ENCODE data around the gene COX18. TPM values are rescaled to one million over a fixed set of nuclear protein-coding genes. Genes with fewer than 3 reads are reported as not detected.

The COX18 gene
- total RNA-seq, 2 experiments from 2014 or later, result 25.7 to 26.8 TPM

DNA sequence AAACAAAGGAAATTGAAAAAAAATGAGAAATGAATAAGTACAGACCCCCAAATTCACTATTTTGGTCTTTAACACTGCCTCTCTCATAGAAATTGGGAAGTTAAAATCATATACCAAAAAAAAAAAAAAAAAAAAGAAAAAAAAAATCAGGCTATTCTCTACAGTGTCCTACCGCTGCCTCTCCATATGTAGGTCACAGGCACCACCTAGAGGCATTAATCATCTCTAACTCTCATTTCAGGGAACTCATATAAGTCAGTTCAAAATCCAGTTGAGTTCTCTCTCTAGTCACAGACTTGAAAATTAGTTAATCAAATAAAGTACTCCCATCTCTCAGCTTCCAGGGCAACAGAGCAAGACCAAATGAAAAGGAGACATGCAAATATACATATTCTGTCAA is 47.9 kb downstream of the COX18 start:
- peaks cover 6% of the 10 kb centered on the region for H3K27me3 Mint-ChIP-seq
- POLR2A ChIA-PET, result no interaction called here
- TF ChIP-seq, protein P1, sequence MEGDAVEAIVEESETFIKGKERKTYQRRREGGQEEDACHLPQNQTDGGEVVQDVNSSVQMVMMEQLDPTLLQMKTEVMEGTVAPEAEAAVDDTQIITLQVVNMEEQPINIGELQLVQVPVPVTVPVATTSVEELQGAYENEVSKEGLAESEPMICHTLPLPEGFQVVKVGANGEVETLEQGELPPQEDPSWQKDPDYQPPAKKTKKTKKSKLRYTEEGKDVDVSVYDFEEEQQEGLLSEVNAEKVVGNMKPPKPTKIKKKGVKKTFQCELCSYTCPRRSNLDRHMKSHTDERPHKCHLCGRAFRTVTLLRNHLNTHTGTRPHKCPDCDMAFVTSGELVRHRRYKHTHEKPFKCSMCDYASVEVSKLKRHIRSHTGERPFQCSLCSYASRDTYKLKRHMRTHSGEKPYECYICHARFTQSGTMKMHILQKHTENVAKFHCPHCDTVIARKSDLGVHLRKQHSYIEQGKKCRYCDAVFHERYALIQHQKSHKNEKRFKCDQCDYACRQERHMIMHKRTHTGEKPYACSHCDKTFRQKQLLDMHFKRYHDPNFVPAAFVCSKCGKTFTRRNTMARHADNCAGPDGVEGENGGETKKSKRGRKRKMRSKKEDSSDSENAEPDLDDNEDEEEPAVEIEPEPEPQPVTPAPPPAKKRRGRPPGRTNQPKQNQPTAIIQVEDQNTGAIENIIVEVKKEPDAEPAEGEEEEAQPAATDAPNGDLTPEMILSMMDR (IDR thresholded peaks at IDR 0.05), result peak; percentile 22
- no peaks in the 10 kb centered on the region for H3K36me3 Mint-ChIP-seq (ENCODE audit: low read depth)
- CTCF ChIA-PET, result interaction anchor here (1.0 to 3.8 kb wide), 3 partner anchors 49 to 321 kb away, joined by 3 to 17 read pairs (median 3); no protein-coding TSS in a partner anchor
- DNase-seq, result peak; percentile 8
- intact Hi-C loops (cut with micrococcal nuclease), result loop anchor here (10.0 kb wide), 1 partner anchor 517 kb away; no protein-coding TSS in a partner anchor
- no peak overlapping the region for H3K27ac Mint-ChIP-seq
- peak; percentile 45 for ATAC-seq
- no peak overlapping the region for H3K4me3 Mint-ChIP-seq
- H3K9me3 Mint-ChIP-seq, result no peaks in the 10 kb centered on the region
- H3K4me1 Mint-ChIP-seq (ENCODE audit: low read depth), result no peaks in the 10 kb centered on the region

DNA sequence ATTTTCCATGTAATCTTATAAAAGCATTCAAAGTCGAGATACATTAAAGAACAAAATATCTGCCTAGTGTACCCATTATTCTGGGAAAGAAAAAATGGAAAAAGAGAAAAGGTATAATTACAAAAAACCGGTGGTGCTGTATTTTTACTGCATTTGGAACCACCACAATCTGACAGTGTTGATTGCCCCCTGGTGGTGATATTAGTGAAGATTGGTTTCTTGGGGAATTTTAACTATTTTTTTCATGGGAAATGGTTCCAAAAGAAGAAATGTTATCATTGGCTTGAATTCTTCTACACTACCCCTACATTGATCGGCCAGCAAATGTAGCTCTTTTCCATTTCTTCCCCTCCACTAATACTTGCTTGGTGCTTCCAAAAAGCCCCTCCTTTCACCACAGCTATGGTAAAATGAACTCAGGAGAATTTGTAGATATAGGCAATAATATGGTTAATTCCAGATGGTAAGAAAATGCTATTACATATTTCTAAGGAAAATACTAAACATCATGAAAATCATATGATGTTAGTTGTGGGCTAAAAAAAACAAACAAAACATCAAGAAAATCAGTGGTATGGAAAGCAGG is 50.0 kb downstream of the COX18 start:
- POLR2A ChIA-PET, result interaction anchor here (1.1 kb wide), 1 partner anchor 9 kb away, joined by 3 read pairs; no protein-coding TSS in a partner anchor
- H3K27me3 Mint-ChIP-seq, result peaks cover 5% of the 10 kb centered on the region
- no peak overlapping the region for H3K27ac Mint-ChIP-seq
- TF ChIP-seq, protein P1 (IDR thresholded peaks at IDR 0.05), result peak; percentile 87
- ATAC-seq (no peak), DNase-seq (peak; percentile 24)
- no peak overlapping the region for H3K4me3 Mint-ChIP-seq
- no peaks in the 10 kb centered on the region for H3K9me3 Mint-ChIP-seq
- CTCF ChIA-PET, result interaction anchor here (0.9 to 2.3 kb wide), 5 partner anchors 31 to 692 kb away, joined by 3 to 8 read pairs (median 4); no protein-coding TSS in a partner anchor
- intact Hi-C loops (cut with micrococcal nuclease), result loop anchor here (5.0 to 10.0 kb wide), 2 partner anchors 317 to 515 kb away; no protein-coding TSS in a partner anchor
- no peaks in the 10 kb centered on the region for H3K4me1 Mint-ChIP-seq (ENCODE audit: low read depth)
- no peaks in the 10 kb centered on the region for H3K36me3 Mint-ChIP-seq (ENCODE audit: low read depth)

DNA sequence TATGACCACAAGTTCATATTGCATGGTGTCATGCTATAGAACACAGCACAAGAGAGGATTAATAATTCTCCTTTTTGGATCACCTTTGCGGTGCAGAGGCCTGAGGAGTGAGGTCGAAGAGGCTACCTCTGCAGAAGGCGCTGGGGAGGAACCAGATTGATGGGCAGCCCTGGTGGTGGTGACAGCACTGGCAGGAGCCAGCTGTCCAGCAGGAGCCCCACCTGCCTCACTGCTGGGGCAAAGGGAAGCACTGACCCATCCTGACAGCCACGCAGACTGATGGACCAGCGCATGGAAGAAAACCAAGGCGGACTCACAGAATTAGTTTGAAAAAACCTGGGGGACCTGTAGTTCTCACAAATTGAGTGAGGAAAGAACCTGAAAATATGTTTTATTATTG is 50.9 kb downstream of the COX18 start:
- intact Hi-C loops (cut with micrococcal nuclease), result loop anchor here (5.0 kb wide), 1 partner anchor 316 kb away; no protein-coding TSS in a partner anchor
- POLR2A ChIA-PET, result no interaction called here

GRCh38 chr4:73013310-73013709 is 56.2 kb downstream of the COX18 start:
- Mint-ChIP-seq H3K4me3 (no peak overlapping the region), H3K27ac (no peak overlapping the region), H3K36me3 (ENCODE audit: low read depth) (no peaks in the 10 kb centered on the region), H3K4me1 (ENCODE audit: low read depth) (no peaks in the 10 kb centered on the region), H3K9me3 (peaks cover 3% of the 10 kb centered on the region), H3K27me3 (peaks cover 6% of the 10 kb centered on the region)
- intact Hi-C loops (cut with micrococcal nuclease), result no loop called here
- ATAC-seq (no peak), DNase-seq (no peak)
- TF ChIP-seq, protein P1 (IDR thresholded peaks at IDR 0.05), result no peak
- ChIA-PET CTCF (no interaction called here), POLR2A (no interaction called here)

More for the DNA sequence above, 50.9 kb downstream of the COX18 start:
- CTCF ChIA-PET, result interaction anchor here (1.6 to 2.3 kb wide), 3 partner anchors 108 to 691 kb away, joined by 4 to 8 read pairs (median 5); no protein-coding TSS in a partner anchor
- DNase-seq (no peak), ATAC-seq (no peak)
- Mint-ChIP-seq H3K9me3 (no peaks in the 10 kb centered on the region), H3K27me3 (peaks cover 4% of the 10 kb centered on the region), H3K27ac (no peak overlapping the region), H3K36me3 (ENCODE audit: low read depth) (no peaks in the 10 kb centered on the region), H3K4me1 (ENCODE audit: low read depth) (no peaks in the 10 kb centered on the region), H3K4me3 (no peak overlapping the region)
- TF ChIP-seq, protein P1 (IDR thresholded peaks at IDR 0.05), result no peak

GRCh38 chr4:73012673-73013072 is 56.8 kb downstream of the COX18 start:
- intact Hi-C loops (cut with micrococcal nuclease), result no loop called here
- Mint-ChIP-seq H3K36me3 (ENCODE audit: low read depth) (no peaks in the 10 kb centered on the region), H3K27ac (no peak overlapping the region), H3K4me3 (no peak overlapping the region), H3K9me3 (peaks cover 3% of the 10 kb centered on the region), H3K4me1 (ENCODE audit: low read depth) (no peaks in the 10 kb centered on the region), H3K27me3 (peaks cover 8% of the 10 kb centered on the region)
- TF ChIP-seq, protein P1 (IDR thresholded peaks at IDR 0.05), result no peak
- CTCF ChIA-PET, result no interaction called here
- no peak for ATAC-seq
- no peak for DNase-seq
- POLR2A ChIA-PET, result no interaction called here

Data from activated CD8-positive, alpha-beta T cell treated with anti-CD3 and anti-CD28 coated beads for 36 hours (primary cell).